ENCODE results near the gene EMC9.

EMC9 gene

DNA sequence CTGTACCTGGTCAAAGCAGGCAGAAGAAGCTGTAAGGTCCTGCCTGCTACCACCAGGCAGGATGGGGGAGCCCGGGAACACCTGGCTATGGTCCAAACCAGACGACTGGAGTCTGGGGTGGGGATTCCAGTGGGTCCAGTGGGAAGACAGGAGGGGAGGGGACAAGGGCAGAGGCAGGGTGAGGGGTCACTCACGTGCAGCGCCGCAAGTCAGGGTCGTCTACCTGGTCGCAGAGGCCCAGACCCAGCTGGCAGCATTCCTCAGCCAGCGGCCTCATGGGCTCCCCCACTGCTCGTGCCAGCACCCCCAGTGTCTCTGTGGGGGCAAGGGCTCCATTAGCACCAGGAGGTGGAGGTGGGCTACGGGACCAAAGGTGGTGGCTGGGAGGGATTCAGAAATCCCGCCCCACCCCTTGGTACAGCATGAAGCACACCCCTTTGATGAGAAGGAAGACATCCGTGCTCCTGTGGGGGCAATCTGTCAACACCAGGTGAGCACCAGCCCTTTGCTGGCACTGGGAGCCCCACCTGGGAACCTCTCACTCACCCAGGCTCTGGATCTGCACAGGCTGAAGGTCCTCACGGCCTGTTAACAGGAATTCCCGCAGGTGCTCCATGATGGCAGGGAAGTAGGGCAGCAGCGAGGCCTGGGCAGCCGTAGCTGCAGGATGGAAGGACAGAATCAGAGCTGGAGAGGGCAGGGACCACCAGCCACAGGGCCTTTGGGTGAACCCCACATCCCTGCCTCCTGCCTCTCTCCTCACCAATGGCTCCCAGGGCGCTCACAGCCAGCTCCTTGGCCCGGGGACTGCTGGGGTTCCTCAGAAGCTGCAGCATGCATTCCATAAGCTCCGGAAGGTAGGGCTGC lies 42.9 kb upstream of the EMC9 start:
- no peak for DNase-seq (ENCODE audit: extremely low spot score)
- ChIA-PET POLR2A (interaction anchor here (2.9 kb wide), 1 partner anchor 11 kb away, joined by 14 read pairs; the partner anchor contains the start of gene TM9SF1), CTCF (interaction anchor here (1.6 kb wide), 1 partner anchor 23 kb away, joined by 4 read pairs; the partner anchor contains the start of gene IRF9)
- no peak for TF ChIP-seq ELF4 (IDR thresholded peaks at IDR 0.05)
- TF ChIP-seq L3MBTL2 (conservative IDR thresholded peaks at IDR 0.05), result no peak
- TF ChIP-seq BHLHE40 (IDR thresholded peaks at IDR 0.05; ENCODE audit: borderline replicate concordance), result no peak
- TF ChIP-seq HDGF (IDR thresholded peaks at IDR 0.05; ENCODE audit: borderline replicate concordance), result no peak
- no peak for TF ChIP-seq SP1 (IDR thresholded peaks at IDR 0.05)
- TF ChIP-seq, protein P1, sequence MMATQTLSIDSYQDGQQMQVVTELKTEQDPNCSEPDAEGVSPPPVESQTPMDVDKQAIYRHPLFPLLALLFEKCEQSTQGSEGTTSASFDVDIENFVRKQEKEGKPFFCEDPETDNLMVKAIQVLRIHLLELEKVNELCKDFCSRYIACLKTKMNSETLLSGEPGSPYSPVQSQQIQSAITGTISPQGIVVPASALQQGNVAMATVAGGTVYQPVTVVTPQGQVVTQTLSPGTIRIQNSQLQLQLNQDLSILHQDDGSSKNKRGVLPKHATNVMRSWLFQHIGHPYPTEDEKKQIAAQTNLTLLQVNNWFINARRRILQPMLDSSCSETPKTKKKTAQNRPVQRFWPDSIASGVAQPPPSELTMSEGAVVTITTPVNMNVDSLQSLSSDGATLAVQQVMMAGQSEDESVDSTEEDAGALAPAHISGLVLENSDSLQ (IDR thresholded peaks at IDR 0.05), result no peak
- TF ChIP-seq FOXK2 (IDR thresholded peaks at IDR 0.05), result no peak
- TF ChIP-seq SUZ12 (IDR thresholded peaks at IDR 0.05), result no peak
- TF ChIP-seq TARDBP (IDR thresholded peaks at IDR 0.05), result no peak
- TF ChIP-seq FOXM1 (IDR thresholded peaks at IDR 0.05; ENCODE audit: borderline replicate concordance), result no peak
- no peak for TF ChIP-seq NFRKB (IDR thresholded peaks at IDR 0.05)
- TF ChIP-seq ZNF384 (IDR thresholded peaks at IDR 0.05), result no peak
- no peak for TF ChIP-seq ARNT (IDR thresholded peaks at IDR 0.05)
- no peak for TF ChIP-seq FOXA1 (IDR thresholded peaks at IDR 0.05)
- TF ChIP-seq LEF1 (IDR thresholded peaks at IDR 0.05; ENCODE audit: borderline replicate concordance), result no peak
- TF ChIP-seq CTBP1 (IDR thresholded peaks at IDR 0.05; ENCODE audit: borderline replicate concordance), result no peak

DNA sequence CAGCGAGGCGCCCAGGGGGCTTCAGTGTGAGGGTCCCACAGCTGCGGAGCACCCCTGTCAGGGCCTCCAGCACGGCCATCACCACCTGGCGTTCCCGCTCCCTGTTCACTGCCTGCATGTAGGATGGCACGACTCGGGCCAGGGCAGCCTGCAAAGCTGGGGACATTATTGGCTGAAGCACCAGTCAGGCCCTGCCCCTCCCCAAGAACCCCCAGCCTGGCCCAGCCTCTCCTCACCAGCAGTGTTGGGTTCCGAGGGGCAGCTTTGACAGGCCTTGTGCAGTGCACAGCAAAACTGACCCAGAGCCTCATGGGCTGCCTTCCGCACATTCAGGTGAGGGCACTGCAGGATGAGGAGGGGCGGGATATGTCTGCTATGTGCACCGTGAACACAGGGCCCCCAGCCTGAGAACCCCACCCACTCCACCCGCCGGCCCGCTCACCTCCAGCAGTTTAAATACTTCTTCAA lies 41.7 kb upstream of the EMC9 start:
- ChIA-PET POLR2A (interaction anchor here (0.8 to 1.0 kb wide), 2 partner anchors 30 to 42 kb away, joined by 3 to 4 read pairs; partner anchors contain the start of genes CHMP4A and EMC9), CTCF (interaction anchor here (1.1 kb wide), 1 partner anchor 125 kb away, joined by 3 read pairs; no protein-coding TSS in a partner anchor)
- no peak for DNase-seq (ENCODE audit: extremely low spot score)
- TF ChIP-seq FOXA1 (IDR thresholded peaks at IDR 0.05), result no peak
- no peak for TF ChIP-seq ELF4 (IDR thresholded peaks at IDR 0.05)
- TF ChIP-seq ZNF384 (IDR thresholded peaks at IDR 0.05), result no peak
- TF ChIP-seq SP1 (IDR thresholded peaks at IDR 0.05), result no peak
- TF ChIP-seq L3MBTL2 (conservative IDR thresholded peaks at IDR 0.05), result no peak
- no peak for TF ChIP-seq NFRKB (IDR thresholded peaks at IDR 0.05)
- TF ChIP-seq TARDBP (IDR thresholded peaks at IDR 0.05), result no peak
- TF ChIP-seq FOXK2 (IDR thresholded peaks at IDR 0.05), result no peak
- no peak for TF ChIP-seq FOXM1 (IDR thresholded peaks at IDR 0.05; ENCODE audit: borderline replicate concordance)
- TF ChIP-seq, protein P1 (IDR thresholded peaks at IDR 0.05), result no peak
- no peak for TF ChIP-seq BHLHE40 (IDR thresholded peaks at IDR 0.05; ENCODE audit: borderline replicate concordance)
- no peak for TF ChIP-seq CTBP1 (IDR thresholded peaks at IDR 0.05; ENCODE audit: borderline replicate concordance)
- no peak for TF ChIP-seq LEF1 (IDR thresholded peaks at IDR 0.05; ENCODE audit: borderline replicate concordance)
- TF ChIP-seq SUZ12 (IDR thresholded peaks at IDR 0.05), result no peak
- TF ChIP-seq HDGF (IDR thresholded peaks at IDR 0.05; ENCODE audit: borderline replicate concordance), result no peak
- no peak for TF ChIP-seq ARNT (IDR thresholded peaks at IDR 0.05)

DNA sequence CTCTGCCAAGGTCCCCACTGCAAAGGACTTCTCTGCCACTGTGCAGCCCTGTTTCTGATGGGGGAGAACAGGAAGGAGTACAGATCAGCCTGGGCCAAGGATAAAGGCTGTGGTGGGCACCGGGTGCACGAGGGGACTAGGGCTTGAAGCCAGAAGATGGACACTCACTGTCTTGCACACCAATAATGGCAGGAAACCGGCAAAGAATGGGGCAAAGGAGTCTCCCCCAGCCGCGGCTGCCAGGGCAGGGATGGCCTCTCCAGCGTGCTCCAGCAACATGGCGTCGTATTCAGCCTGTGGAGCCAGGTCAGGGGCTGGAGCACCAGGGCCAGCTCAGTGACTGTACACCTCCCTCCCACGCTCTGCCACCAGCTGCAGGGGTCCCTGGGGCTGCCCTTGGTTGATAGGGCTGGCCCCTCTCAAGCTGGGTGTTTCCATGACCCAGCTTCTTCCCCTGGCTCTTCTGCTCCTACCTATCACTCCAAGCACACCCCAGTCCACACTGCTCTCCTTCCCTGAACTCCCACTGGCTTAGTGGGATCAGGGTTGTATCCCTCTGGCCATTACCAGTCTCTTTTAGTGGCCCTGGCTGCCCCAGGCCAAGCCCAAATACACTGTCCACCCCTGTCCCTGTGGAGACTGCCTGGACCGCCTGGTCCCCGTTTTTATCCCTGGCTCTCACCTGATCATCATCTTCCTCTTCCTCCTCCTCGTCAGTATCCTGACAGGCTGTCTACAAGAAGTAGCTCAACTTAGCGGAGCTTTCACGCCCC lies 40.9 kb upstream of the EMC9 start:
- TF ChIP-seq CTBP1 (IDR thresholded peaks at IDR 0.05; ENCODE audit: borderline replicate concordance), result no peak
- TF ChIP-seq TARDBP (IDR thresholded peaks at IDR 0.05), result no peak
- TF ChIP-seq, protein P1 (IDR thresholded peaks at IDR 0.05), result no peak
- TF ChIP-seq ARNT (IDR thresholded peaks at IDR 0.05), result no peak
- no peak for TF ChIP-seq L3MBTL2 (conservative IDR thresholded peaks at IDR 0.05)
- no peak for TF ChIP-seq NFRKB (IDR thresholded peaks at IDR 0.05)
- TF ChIP-seq FOXM1 (IDR thresholded peaks at IDR 0.05; ENCODE audit: borderline replicate concordance), result no peak
- no peak for TF ChIP-seq ZNF384 (IDR thresholded peaks at IDR 0.05)
- TF ChIP-seq HDGF (IDR thresholded peaks at IDR 0.05; ENCODE audit: borderline replicate concordance), result no peak
- TF ChIP-seq LEF1 (IDR thresholded peaks at IDR 0.05; ENCODE audit: borderline replicate concordance), result no peak
- no peak for TF ChIP-seq FOXK2 (IDR thresholded peaks at IDR 0.05)
- ChIA-PET POLR2A (interaction anchor here (0.8 to 1.0 kb wide), 2 partner anchors 31 to 41 kb away, joined by 3 to 4 read pairs; partner anchors contain the start of genes CHMP4A and EMC9), CTCF (interaction anchor here (1.1 kb wide), 1 partner anchor 124 kb away, joined by 3 read pairs; no protein-coding TSS in a partner anchor)
- DNase-seq (ENCODE audit: extremely low spot score), result no peak

DNA sequence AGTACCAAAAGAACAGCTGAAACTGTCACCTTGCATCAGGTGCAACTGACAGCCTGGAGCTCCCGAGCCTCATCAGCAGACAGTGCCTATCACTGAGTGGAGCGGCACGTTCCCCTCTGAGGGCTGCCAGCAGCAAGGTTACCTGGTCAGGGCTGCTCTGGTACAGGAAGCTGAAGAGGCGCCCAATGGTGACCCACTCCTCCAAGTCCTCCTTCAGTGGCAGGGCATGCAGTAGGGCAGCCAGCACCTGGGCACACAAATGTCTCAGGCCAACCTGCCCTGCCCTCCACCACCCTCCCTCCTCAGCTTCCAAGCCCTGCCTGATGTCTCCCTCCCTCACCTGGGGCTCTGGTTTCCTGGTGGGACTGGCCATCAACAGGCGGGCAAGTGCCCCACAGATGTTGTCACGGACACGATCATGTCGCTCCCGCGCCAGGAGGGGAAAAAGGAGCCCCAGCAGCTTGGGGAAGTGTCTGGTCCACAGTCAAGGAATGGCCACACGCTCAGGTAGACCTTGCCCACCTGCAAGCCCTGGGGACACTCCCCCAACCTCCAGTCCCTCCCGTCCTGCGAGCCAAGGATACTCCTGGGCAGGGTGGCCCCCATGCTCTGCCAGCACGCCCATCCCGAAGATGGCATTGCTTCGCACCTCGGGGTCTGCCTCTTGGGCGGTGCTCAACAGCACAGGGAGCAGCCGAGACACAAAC lies 40.1 kb upstream of the EMC9 start:
- CTCF ChIA-PET, result interaction anchor here (1.1 to 2.1 kb wide), 2 partner anchors 20 to 123 kb away, joined by 3 to 10 read pairs; partner anchors contain the start of gene IRF9
- TF ChIP-seq BHLHE40 (IDR thresholded peaks at IDR 0.05; ENCODE audit: borderline replicate concordance) (no peak), L3MBTL2 (conservative IDR thresholded peaks at IDR 0.05) (no peak), FOXM1 (IDR thresholded peaks at IDR 0.05; ENCODE audit: borderline replicate concordance) (no peak), SP1 (IDR thresholded peaks at IDR 0.05) (no peak), SUZ12 (IDR thresholded peaks at IDR 0.05) (no peak), ELF4 (IDR thresholded peaks at IDR 0.05) (no peak), FOXK2 (IDR thresholded peaks at IDR 0.05) (no peak), HDGF (IDR thresholded peaks at IDR 0.05; ENCODE audit: borderline replicate concordance) (no peak), ZNF384 (IDR thresholded peaks at IDR 0.05) (no peak), NFRKB (IDR thresholded peaks at IDR 0.05) (no peak)
- TF ChIP-seq, protein P1 (IDR thresholded peaks at IDR 0.05), result no peak
- DNase-seq (ENCODE audit: extremely low spot score), result no peak
- POLR2A ChIA-PET, result interaction anchor here (1.3 to 3.2 kb wide), 5 partner anchors 7 to 68 kb away, joined by 4 to 15 read pairs (median 7); partner anchors contain the start of genes DCAF11, IPO4, IRF9 and NRL

Data from HEK293T (cell line).